ENCODE measurements around the gene TBC1D1.

Gene TBC1D1

GRCh38 chr4:37981844-37982720, 91.2 kb downstream of the TBC1D1 start:
- no peak overlapping the region for H3K4me3 ChIP-seq (ENCODE audit: low read depth, low read length)
- DNase-seq (ENCODE audit: low read depth), result no peak
- TF ChIP-seq CTCF (IDR thresholded peaks at IDR 0.05; ENCODE audit: insufficient read depth, low read depth, low read length, missing control alignments), result no peak

- H3K4me3 ChIP-seq (ENCODE audit: low read depth, low read length), result no peak overlapping the region
- TF ChIP-seq CTCF (IDR thresholded peaks at IDR 0.05; ENCODE audit: insufficient read depth, low read depth, low read length, missing control alignments), result no peak
Measured at GRCh38 chr4:37982736-37983135, 91.9 kb downstream of the TBC1D1 start.

GRCh38 chr4:37983951-37984350, 93.1 kb downstream of the TBC1D1 start:
- no peak overlapping the region for H3K4me3 ChIP-seq (ENCODE audit: low read depth, low read length)
- no peak for TF ChIP-seq CTCF (IDR thresholded peaks at IDR 0.05; ENCODE audit: insufficient read depth, low read depth, low read length, missing control alignments)
- no peak for DNase-seq (ENCODE audit: low read depth)

More at GRCh38 chr4:37982736-37983135, 91.9 kb downstream of the TBC1D1 start:
- DNase-seq (ENCODE audit: low read depth), result no peak

- no peak for TF ChIP-seq CTCF (IDR thresholded peaks at IDR 0.05; ENCODE audit: insufficient read depth, low read depth, low read length, missing control alignments)
- no peak overlapping the region for H3K4me3 ChIP-seq (ENCODE audit: low read depth, low read length)
- DNase-seq (ENCODE audit: low read depth), result peak; percentile 24
Measured at GRCh38 chr4:37985730-37986275, 94.9 kb downstream of the TBC1D1 start.

GRCh38 chr4:37988670-37989069, 97.8 kb downstream of the TBC1D1 start:
- no peak overlapping the region for H3K4me3 ChIP-seq (ENCODE audit: low read depth, low read length)
- DNase-seq (ENCODE audit: low read depth), result no peak
- TF ChIP-seq CTCF (IDR thresholded peaks at IDR 0.05; ENCODE audit: insufficient read depth, low read depth, low read length, missing control alignments), result no peak

- H3K4me3 ChIP-seq (ENCODE audit: low read depth, low read length), result no peak overlapping the region
- no peak for TF ChIP-seq CTCF (IDR thresholded peaks at IDR 0.05; ENCODE audit: insufficient read depth, low read depth, low read length, missing control alignments)
- no peak for DNase-seq (ENCODE audit: low read depth)
Measured at GRCh38 chr4:37989398-37990260, 98.7 kb downstream of the TBC1D1 start.

Measured in GM12865 (cell line).